Sciatic nerve (tissue), 2 donors: Measurements from ENCODE around the gene IPO4. TPM values are rescaled to one million over a fixed set of nuclear protein-coding genes. Genes with fewer than 3 reads are reported as not detected.

Source experiments
- ATAC-seq: fragments of 200-7000 bp; cut with Tn5 transposase; one replicate; pipeline ENCODE4 v1.9.1; 2020; ENCODE audit warnings: mild to moderate bottlenecking, moderate library complexity
- DNase-seq: peaks from one replicate; pipeline ENCODE4 v3.0.0-alpha.2; 2020; ENCODE audit warnings: low spot score
- intact Hi-C: fragments of 100-400 bp; cut with DNase I; formaldehyde crosslinking; loops from one replicate; pipeline ENCODE4 v1.14.2; 2022
- total RNA-seq: library from RNA; stranded (reverse); fragmentation: NEBNext Ultra II Directional; extraction: Animal tissue kit (Norgen Biotek cat#: 25700); gene quantifications from one replicate; pipeline ENCODE4 v1.2.1, GENCODE V29; 2021
- donor health status: DM: no; HTN: no; CAD: no.
- donor health status: DM: no; HTN: no; CAD: no.

The IPO4 gene
- total RNA-seq, 1 donor from 2014 or later: 17.7 TPM

DNA sequence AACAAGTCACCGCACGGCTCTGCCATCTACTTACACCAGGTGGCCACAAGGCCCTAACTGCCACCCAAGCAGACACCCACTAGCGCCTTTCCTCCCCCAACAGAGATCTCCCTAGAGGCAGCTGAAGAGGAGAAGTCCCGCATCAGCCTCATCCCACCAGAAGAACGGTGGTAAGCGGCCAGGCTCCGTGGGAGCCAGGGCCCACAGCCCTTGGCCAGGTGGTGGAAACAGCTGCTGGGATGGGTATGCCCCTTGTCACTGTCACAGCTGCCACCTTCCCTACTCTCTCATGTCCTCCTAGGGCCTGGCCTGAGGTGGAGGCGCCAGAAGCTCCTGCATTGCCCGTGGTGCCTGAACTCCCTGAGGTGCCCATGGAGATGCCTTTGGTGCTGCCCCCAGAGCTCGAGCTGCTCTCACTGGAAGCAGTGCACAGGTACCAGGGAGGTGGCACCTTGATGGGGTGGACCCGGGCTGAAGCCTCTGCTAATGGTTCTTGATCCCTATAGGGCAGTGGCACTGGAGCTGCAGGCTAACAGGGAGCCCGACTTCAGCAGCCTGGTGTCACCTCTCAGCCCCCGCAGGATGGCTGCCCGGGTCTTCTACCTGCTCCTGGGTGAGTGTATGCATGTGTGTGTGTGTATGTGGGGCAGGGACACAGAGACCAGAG is 9.2 kb downstream of the IPO4 start:
- ATAC-seq (peak; percentile 19), DNase-seq (no peak)
- intact Hi-C loops: no loop called here

DNA sequence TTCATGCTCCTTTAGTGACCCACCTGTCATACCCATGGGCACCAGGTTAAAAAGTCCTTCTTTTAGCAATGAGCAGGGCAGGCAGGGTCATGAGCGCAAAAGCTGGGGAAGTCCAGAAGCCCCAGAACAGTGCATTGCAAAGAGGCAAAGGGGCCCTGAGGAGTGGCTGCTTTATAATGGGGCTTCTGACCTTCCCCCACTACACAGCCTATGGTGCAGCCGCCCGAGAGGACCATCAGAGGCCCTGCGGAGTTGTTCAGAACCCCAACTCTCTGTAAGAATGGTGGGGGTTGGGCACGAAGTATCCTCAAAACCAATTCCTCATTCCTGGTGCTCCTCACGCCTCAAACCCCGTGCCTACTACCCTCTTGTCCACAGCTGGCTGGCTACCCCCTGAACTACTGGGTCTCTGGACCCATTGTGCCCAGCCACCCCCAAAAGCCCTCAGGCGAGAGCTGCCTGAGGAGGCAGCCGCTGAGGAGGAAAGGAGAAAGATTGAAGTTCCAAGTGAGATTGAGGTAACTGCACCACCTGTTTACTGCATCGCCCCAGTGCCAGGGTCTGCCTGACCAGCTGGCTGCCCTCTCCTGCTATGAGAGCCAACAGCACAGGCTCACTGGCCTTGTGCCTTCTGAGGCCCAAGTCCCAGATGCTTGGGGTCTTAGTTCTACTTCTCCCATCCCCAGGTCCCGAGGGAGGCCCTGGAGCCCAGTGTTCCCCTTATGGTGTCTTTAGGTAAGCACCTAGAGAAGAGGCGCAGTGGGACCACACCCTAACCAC is 10.0 kb downstream of the IPO4 start:
- intact Hi-C loops: no loop called here
- ATAC-seq (no peak), DNase-seq (no peak)

DNA sequence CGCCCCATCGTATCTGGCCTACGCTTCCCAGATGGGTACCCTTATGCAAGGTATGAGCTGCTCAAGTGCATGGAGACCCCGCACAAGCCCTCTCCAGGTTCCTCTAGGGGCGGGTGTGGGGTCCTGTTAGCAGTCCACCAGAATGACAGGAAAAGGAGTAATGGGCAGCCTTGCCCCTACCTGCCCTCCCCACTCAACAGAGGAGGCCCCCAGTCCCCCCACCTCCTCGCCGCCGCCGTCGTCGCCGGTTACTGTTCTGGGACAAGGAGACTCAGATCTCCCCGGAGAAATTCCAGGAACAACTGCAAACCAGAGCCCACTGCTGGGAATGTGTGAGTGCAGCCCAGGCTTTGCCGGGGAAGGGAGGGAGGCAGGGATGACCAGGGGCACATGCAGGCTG is 10.7 kb downstream of the IPO4 start:
- intact Hi-C loops: no loop called here
- DNase-seq (no peak), ATAC-seq (no peak)

DNA sequence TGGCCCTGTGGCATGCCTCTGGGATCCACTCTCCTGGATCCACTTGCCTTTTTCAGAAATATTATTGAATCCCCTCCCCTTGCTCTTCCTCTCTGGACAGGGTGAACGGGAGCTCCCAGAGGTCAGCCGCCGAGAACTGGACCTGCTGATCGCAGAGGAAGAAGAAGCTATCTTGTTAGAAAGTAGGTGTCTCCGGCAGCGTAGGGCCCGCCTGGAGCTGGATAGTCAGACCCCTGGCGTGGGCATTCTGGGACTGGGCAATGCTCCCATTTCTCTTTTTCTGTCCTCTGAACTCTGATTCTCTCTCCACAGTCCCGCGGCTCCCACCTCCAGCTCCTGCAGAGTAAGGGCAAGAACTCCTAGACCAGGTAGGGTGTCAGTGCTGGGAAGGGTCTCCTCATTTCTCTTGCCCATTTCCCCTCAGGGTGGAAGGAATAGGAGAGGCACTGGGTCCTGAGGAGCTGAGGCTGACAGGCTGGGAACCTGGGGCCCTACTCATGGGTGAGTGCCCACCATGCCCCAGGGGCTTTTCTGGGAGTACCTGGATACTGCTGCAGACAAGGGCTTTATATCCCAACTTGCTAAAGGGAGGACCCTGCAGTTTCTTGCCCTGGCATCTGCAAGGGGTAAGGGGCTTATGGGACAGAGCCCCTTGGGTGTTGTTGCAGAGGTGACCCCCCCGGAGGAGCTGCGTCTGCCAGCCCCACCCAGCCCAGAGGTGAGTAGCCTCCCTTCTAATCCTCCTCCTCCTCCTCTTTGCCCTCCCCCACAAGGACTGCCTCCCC is 11.4 kb downstream of the IPO4 start:
- DNase-seq: no peak
- intact Hi-C loops: no loop called here
- no peak for ATAC-seq

DNA sequence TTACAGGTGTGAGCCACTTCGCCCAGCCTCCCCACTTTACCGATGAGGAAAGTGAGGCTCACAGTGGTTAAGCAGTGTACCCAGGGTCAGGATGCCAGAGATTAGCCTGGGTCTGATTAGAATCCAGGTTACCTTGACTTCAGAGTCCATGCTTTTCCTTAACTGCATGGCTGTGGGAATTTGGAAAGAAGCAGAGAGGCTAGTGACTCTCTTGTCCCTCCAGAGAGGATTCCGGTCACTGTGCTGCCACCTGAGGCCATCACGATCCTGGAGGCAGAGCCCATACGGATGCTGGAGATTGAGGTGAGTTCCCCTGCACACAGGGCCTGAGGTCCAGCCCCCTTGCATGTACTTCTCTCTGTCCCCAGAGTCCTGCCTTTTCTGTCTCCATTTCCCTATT is 12.0 kb downstream of the IPO4 start:
- DNase-seq (no peak), ATAC-seq (no peak)
- intact Hi-C loops: no loop called here

DNA sequence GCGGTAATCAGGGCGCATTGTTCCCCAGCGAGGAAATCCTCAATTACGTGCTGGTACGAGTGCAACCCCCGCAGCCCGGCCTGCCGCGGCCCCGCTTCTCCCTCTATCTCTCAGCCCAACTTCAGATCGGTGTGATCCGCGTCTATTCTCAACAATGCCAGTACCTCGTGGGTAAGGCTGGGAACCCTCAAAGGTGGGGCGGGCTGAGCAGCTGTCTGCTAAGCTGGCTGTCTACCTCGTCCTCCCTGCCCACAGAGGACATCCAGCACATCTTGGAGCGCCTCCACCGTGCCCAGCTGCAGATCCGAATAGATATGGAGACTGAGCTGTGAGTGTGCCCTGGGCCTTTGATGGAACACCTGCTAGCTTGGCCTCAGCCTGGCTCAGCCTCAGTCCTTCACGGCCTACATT is 15.7 kb downstream of the IPO4 start:
- ATAC-seq (no peak), DNase-seq (no peak)
- intact Hi-C loops: no loop called here

DNA sequence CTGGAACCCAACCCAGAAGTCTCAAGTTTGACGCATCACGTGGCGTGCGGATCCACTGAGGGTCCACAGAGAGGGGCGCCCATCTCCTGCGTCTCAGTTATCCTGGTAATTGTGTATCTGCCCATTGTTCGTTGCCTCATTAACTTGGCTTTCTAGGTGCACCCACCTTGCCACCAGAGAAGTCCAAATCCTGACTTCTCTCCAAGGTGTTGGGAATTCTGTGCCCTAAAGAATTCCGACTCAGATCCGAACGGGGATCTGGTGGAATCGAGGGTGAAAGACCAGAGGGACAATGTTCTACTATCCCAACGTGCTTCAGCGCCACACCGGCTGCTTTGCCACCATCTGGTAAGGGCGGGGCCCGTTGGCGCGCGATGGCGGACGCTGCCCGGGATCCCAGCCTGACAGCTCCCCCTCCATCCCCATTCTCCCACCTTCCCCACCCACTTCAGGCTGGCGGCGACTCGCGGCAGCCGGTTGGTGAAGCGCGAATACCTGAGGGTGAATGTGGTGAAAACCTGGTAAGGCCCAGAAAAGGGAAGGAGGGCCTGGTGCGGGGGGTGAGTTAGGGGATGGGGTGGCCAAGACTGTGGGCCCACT is 16.3 kb downstream of the IPO4 start:
- intact Hi-C loops: no loop called here
- ATAC-seq (peak; percentile 6), DNase-seq (no peak)

DNA sequence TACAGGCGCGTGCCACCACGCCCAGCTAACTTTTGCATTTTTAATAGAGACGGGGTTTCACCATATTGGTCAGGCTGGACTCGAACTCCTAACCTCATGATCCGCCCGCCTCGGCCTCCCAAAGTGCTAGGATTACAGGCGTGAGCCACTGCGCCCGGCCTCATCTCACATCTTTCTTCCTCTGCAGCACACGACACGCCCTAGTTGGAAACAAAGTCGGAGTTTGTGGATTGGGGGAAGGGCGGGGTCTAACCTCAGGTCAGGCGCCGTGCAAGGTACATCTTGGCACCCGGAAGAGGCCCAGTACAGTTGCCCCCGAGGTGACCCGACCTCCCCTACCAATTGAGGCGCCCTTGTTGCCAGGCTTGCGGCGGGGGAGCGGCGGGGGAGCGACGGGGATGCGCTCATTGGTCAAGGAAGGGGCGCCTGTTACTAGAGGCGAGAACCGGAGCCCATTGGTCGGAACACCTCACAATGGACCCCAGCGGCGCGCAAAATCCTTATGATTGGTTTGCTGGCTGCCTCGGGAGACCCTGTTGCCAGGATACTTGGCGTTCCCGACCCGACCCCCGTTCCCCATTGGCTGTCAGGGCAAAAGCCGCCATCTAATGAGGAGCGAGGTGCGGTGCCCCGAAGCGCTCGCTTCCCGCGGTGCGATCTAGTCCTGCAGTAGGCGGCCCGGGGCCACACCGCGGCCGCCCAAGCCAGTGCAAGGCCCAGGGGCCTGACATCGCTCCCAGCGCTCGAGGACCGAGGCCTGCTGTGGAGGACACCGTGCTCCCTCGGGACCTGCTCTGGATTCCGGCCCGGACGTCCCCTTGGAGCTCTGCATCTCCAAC is 17.0 kb downstream of the IPO4 start, which contains the start of gene REC8:
Gene REC8, plus strand, starts transcription at position 659 of the 839 bp plus-strand sequence. CDS start 473 bp downstream, outside the sequence.
- peak; percentile 89 for DNase-seq
- intact Hi-C loops: no loop called here
- peak; percentile 95 for ATAC-seq

DNA sequence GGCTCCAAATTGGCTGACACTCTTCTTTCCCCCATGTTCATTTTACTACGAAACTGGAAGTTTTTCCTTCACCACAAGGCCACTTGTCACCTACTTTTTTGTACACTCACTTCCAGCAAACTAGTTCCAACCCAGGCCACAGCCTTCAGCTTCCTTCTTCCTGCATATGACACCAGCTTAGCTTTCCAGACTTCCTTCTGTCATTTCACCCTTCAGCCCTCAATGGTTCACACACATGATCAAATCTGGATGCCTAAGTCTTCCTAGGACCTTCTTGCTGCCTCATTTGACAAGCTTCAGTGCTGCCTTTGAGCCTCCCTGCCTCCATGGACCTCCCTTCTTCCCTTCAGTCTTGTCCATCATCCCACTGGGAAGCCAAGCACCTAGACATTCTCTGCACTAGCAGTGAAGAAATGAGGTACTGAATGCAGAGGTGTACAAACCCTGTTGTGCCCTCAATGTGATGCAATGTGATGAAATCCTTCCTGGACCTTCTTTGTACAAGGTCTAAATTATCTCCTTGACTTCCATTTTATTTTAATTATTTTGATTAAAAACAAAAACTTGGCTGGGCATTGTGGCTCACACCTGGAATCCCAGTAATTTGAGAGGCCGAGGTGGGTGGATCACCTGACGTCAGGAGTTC is 21.0 kb downstream of the IPO4 start:
- no peak for ATAC-seq
- intact Hi-C loops: no loop called here
- no peak for DNase-seq

DNA sequence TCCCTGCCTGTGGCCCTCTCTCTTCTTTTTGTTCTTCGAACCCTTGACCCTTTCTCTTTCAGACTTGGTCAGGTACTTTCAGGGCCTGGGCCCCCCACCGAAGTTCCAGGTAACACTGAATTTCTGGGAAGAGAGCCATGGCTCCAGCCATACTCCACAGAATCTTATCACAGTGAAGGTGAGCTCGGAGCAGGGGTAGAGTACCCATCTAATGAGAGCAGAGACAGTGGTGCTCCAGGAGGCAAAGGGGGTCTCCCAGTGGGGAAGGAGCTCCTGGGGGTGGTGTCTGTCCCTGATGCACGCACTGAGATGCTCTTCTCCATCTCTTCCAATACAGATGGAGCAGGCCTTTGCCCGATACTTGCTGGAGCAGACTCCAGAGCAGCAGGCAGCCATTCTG is 22.8 kb downstream of the IPO4 start:
- intact Hi-C loops: no loop called here
- ATAC-seq (no peak), DNase-seq (no peak)

DNA sequence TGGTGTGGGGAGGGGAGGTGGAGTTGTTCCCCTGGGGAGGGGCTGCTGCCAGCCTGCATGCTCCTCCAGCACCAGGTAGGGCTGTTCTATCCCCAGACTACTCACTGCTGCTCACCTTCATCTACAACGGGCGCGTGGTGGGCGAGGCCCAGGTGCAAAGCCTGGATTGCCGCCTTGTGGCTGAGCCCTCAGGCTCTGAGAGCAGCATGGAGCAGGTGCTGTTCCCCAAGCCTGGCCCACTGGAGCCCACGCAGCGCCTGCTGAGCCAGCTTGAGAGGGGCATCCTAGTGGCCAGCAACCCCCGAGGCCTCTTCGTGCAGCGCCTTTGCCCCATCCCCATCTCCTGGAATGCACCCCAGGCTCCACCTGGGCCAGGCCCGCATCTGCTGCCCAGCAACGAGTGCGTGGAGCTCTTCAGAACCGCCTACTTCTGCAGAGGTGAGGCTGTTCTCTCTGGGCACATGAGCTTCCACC is 24.1 kb downstream of the IPO4 start:
- ATAC-seq: no peak
- no peak for DNase-seq
- intact Hi-C loops: no loop called here

DNA sequence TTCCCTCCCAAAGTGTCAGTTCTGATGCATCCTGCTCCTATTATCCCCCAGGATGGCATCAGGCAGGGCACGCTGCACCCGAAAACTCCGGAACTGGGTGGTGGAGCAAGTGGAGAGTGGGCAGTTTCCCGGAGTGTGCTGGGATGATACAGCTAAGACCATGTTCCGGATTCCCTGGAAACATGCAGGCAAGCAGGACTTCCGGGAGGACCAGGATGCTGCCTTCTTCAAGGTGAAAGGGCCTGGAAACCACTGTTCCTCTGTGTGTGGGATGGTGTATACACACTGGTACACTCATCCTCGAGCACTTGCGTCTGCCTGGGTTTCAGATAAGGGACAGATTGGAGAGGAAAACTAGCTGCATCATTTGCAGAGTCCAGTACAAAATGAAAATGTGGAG is 26.5 kb downstream of the IPO4 start:
- intact Hi-C loops: no loop called here
- DNase-seq (no peak), ATAC-seq (peak; percentile 1)

DNA sequence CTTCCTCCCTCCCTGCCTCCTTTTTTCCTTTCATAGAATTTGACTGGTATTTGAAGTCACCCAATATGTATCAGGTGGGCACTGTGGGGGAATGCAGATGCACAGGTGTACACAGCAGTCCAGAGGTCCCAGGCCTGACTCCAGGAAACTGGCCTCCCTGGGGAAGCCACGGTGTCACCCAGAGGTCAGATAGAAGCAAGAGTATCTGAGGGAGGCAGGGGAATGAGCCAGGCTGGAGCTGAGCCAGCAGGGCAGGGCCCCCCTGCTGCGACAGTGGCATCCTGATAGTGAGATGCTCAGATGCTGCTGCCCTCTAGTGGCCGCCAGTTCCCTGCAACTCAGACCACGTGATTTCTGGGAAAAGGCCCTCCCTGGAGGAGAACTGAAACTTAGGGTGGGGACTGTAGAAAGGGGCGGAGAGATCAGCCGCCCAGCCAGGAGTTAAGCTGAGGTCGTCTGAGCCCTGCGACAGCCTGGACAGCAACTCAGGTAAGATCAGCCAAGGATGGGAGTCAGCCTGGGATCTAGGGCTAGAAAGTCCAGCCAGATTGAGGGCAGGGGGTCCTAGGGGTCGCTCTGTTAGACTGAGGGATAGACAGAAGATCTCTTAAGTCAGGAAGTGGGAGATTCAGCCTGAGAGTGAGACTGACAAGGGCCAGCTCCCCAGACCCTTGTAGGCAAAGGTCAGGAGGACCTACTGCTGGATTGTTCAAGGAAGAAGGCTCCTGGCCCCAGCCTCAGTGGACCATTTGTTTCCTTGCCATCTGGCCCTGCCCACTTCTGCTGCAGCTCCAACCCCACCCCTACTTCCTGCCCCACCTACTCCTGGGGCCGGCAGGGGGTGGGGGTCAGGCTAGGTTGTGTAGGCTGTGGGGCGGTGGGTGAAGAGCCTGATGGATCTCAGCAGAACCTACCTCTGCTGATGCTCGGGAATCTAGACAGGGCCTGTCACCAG is 27.5 kb downstream of the IPO4 start, which contains the start of gene IRF9:
Gene IRF9, plus strand, starts transcription at position 416 of the 955 bp plus-strand sequence. CDS start 880 bp downstream, outside the sequence.
- peak; percentile 97 for ATAC-seq
- intact Hi-C loops: no loop called here
- DNase-seq: peak; percentile 98

DNA sequence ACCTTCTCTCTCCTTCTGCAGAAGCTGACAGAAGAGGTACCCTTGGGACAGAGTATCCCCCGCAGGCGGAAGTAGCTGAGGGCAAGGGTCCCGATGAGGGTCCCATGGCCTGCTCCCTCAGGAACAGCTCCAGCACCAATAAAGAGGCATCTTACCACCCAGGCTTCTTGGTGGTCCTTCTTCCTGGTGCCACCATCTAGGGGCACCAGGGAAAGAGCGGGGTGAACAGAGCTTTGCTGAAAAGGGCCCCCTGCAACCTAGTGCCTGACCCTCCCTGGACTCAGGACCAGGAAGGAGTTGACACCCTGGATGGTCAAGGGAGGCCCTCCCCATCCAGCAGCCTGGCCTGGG is 28.1 kb downstream of the IPO4 start:
- DNase-seq (no peak), ATAC-seq (peak; percentile 23)
- intact Hi-C loops: no loop called here

DNA sequence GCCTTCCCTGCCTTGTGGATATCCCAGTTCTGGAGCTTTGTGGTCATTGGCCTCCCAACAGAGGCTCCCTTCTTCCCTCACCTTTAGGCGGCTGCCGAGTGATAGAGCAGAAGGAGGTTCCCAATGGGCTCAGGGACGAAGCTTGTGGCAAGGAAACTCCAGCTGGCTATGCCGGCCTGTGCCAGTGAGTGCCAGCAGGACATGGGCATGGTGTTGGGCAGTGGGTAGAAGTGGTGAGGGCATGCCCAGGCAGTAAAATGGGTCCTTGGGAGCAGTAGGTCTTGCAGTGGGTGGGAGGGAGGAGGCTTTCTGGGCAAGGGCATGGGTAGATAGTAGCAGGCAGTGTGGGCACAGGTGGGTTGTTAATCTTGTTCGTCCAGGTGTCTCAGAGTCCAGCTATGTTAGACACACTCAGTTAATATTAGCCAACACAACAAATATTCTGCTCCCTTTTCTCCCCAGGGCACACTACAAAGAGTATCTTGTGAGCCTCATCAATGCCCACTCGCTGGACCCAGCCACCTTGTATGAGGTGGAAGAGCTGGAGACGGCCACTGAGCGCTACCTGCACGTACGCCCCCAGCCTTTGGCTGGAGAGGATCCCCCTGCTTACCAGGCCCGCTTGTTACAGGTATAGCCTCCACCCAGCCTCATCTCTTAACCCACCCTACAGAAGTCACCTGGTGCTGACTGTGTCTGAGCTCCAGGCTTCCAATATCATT is 28.7 kb downstream of the IPO4 start:
- intact Hi-C loops: no loop called here
- DNase-seq (no peak), ATAC-seq (no peak)

DNA sequence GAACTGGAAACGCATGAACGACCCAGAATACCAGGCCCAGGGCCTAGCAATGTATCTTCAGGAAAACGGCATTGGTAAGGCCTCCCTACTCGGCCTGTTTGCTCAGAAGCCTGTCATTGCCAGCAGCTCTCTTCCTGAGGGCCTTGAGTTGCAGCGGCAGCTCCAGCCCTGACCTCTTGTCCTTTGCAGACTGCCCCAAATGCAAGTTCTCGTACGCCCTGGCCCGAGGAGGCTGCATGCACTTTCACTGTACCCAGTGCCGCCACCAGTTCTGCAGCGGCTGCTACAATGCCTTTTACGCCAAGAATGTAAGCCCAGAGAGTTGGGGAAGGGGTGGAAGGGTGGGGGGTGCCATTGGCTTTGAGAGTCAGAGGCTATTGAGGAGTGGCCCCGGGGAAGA is 31.3 kb downstream of the IPO4 start:
- intact Hi-C loops: no loop called here
- ATAC-seq: no peak
- DNase-seq: no peak
